GM12878 (cell line): ENCODE results near the gene LIN54. TPM values are rescaled to one million over a fixed set of nuclear protein-coding genes. Genes with fewer than 3 reads are reported as not detected.

Experiments
- ATF7 ChIP-seq: fragments of 450-650 bp; IDR thresholded peaks from 2 replicates; pipeline ENCODE4 v1.6.1; 2016; ENCODE audit warnings: low read depth, mild to moderate bottlenecking
- BHLHE40 ChIP-seq, 2 experiments: fragments of 450-650 bp in 1 of 2; IDR thresholded peaks; 2 replicates each; pipeline ENCODE4 v1.6.1; 2011 to 2017; ENCODE audit warnings: low read depth in 2 of 2, borderline replicate concordance in 1 of 2, improper control_type of control experiment in 1 of 2, low read length in 1 of 2, mild to moderate bottlenecking in 1 of 2
- CUX1 ChIP-seq: IDR thresholded peaks from 2 replicates; pipeline ENCODE4 v1.6.1; 2012; ENCODE audit warnings: improper control_type of control experiment, low read depth, low read length; ENCODE audit not compliant: insufficient replicate concordance
- HSF1 ChIP-seq: fragments of 150-350 bp; IDR thresholded peaks from 2 replicates; pipeline ENCODE4 v1.6.1; 2014; ENCODE audit warnings: mild to moderate bottlenecking, low read depth, low read length
- JUND ChIP-seq: IDR thresholded peaks from 2 replicates; pipeline ENCODE4 v1.6.1; 2012; ENCODE audit warnings: low read depth, mild to moderate bottlenecking, low read length, improper control_type of control experiment, moderate library complexity
- KDM1A ChIP-seq: fragments of 200-600 bp; sonication (generic); IDR thresholded peaks from 2 replicates; pipeline ENCODE4 v1.6.1; 2016; ENCODE audit warnings: borderline replicate concordance
- KLF5 ChIP-seq: fragments of 450-650 bp; IDR thresholded peaks from 2 replicates; pipeline ENCODE4 v1.6.1; 2014; ENCODE audit warnings: mild to moderate bottlenecking; ENCODE audit not compliant: partially characterized antibody
- NR2C1 ChIP-seq: fragments of 450-650 bp; IDR thresholded peaks from 2 replicates; pipeline ENCODE4 v1.6.1; 2017; ENCODE audit warnings: antibody characterized with exemption, mild to moderate bottlenecking, moderate library complexity
- SIX5 ChIP-seq: IDR thresholded peaks from 2 replicates; pipeline ENCODE4 v1.6.1; 2011; ENCODE audit warnings: mild to moderate bottlenecking, low read depth, low read length, moderate library complexity; ENCODE audit not compliant: severe bottlenecking
- SMARCA5 ChIP-seq: fragments of 450-650 bp; IDR thresholded peaks from 2 replicates; pipeline ENCODE4 v1.6.1; 2017; ENCODE audit warnings: mild to moderate bottlenecking
- ZNF687 ChIP-seq: fragments of 450-650 bp; IDR thresholded peaks from 2 replicates; pipeline ENCODE4 v1.6.1; 2017; ENCODE audit warnings: mild to moderate bottlenecking, moderate library complexity
- polyA plus RNA-seq, 11 experiments: library from polyadenylated mRNA; depleted of rRNA in 4 of 11; unstranded in 6 of 11; stranded (reverse) in 5 of 11; fragments of >200 nt; fragmentation: Nextera tagmentation in 4 of 11; fragmentation: Illumina TruSeq in 1 of 11; extraction: Ambion mirVana in 4 of 11; extraction: Trizol in 1 of 11; gene quantifications; 1 replicate in 1 of 11; 2 replicates in 10 of 11; pipeline versions ENCODE4 v1.2.1 to v1.2.3, GENCODE V29; 2011 to 2016; ENCODE audit warnings: inconsistent platforms in 2 of 11, missing spikeins in 2 of 11, low read depth in 1 of 11
- total RNA-seq, 4 experiments: library from RNA; depleted of rRNA in 3 of 4; stranded (reverse); fragments of >200 nt in 3 of 4; fragmentation: Illumina TruSeq in 1 of 4; extraction: Trizol in 1 of 4; gene quantifications; 2 replicates each; pipeline versions ENCODE4 v1.2.1 to v1.2.3, GENCODE V29; 2013 to 2021
- TF ChIP-seq, protein P1 (sequence below): fragments of 450-650 bp; IDR thresholded peaks from 2 replicates; pipeline ENCODE4 v1.6.1; 2017; ENCODE audit warnings: borderline replicate concordance
- TF ChIP-seq, protein P2 (sequence below), 3 experiments: IDR thresholded peaks in 2 of 3; conservative IDR thresholded peaks in 1 of 3; 2 replicates each; pipeline ENCODE4 v1.5.1; 2011; ENCODE audit warnings: low read depth in 3 of 3, low read length in 3 of 3, mild to moderate bottlenecking in 3 of 3, control low read depth in 2 of 3, moderate library complexity in 2 of 3, inconsistent platforms in 1 of 3, mixed read lengths in 1 of 3; ENCODE audit not compliant: control insufficient read depth in 2 of 3, insufficient read depth in 1 of 3; ENCODE audit errors: extremely low read depth in 1 of 3

Gene LIN54
- total and polyA plus RNA-seq, 10 of the 15 experiments (the other 5 are each of a cell fraction or from before 2014, with no cell fraction given): 1.5 to 20.4 (median 12.2) TPM

GRCh38 chr4:83034630-83035494 is 24.2 kb upstream of the LIN54 start, which contains the start of gene COPS4 (continued):
- TF ChIP-seq CUX1 (peak; percentile 84), SIX5 (peak; percentile 65), NR2C1 (peak; percentile 82), ZNF687 (0 out of 2 replicates have a peak, but pooled peaks have one; percentile 34), SMARCA5 (peak; percentile 87; the same call in 1 of the 2 replicates), BHLHE40 (IDR thresholded peaks at IDR 0.05; ENCODE audit: borderline replicate concordance in 1 of 2, low read depth in 2 of 2, low read length in 1 of 2) (peak; percentile 85 to 89), JUND (0 out of 2 replicates have a peak, but pooled peaks have one; percentile 22), HSF1 (peak; percentile 84; the same call in 1 of the 2 replicates), KLF5 (peak; percentile 92), KDM1A (no peak), ATF7 (peak; percentile 87)
- TF ChIP-seq, protein P1, sequence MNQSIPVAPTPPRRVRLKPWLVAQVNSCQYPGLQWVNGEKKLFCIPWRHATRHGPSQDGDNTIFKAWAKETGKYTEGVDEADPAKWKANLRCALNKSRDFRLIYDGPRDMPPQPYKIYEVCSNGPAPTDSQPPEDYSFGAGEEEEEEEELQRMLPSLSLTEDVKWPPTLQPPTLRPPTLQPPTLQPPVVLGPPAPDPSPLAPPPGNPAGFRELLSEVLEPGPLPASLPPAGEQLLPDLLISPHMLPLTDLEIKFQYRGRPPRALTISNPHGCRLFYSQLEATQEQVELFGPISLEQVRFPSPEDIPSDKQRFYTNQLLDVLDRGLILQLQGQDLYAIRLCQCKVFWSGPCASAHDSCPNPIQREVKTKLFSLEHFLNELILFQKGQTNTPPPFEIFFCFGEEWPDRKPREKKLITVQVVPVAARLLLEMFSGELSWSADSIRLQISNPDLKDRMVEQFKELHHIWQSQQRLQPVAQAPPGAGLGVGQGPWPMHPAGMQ: no peak
- TF ChIP-seq, protein P2, sequence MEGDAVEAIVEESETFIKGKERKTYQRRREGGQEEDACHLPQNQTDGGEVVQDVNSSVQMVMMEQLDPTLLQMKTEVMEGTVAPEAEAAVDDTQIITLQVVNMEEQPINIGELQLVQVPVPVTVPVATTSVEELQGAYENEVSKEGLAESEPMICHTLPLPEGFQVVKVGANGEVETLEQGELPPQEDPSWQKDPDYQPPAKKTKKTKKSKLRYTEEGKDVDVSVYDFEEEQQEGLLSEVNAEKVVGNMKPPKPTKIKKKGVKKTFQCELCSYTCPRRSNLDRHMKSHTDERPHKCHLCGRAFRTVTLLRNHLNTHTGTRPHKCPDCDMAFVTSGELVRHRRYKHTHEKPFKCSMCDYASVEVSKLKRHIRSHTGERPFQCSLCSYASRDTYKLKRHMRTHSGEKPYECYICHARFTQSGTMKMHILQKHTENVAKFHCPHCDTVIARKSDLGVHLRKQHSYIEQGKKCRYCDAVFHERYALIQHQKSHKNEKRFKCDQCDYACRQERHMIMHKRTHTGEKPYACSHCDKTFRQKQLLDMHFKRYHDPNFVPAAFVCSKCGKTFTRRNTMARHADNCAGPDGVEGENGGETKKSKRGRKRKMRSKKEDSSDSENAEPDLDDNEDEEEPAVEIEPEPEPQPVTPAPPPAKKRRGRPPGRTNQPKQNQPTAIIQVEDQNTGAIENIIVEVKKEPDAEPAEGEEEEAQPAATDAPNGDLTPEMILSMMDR (IDR thresholded peaks at IDR 0.05 in 2 of 3, conservative IDR thresholded peaks at IDR 0.05 in 1 of 3; ENCODE audit: control insufficient read depth in 2 of 3, extremely low read depth in 1 of 3, insufficient read depth in 1 of 3, low read depth in 3 of 3, low read length in 3 of 3): peak in 1 of 3 experiments; percentile 17; a peak in 1 of 6 replicates
